Endothelial cell of umbilical vein (primary cell): ENCODE measurements around the gene IZUMO4. TPM values are rescaled to one million over a fixed set of nuclear protein-coding genes. Genes with fewer than 3 reads are reported as not detected.

Experiments
- BruUV-seq: library from RNA; stranded (reverse); fragments of 400-500 nt; replicated peaks from 2 replicates; lab custom pipeline; 2021; lab: Mats Ljungman, UMichigan
- CTCF ChIA-PET: fragments of 300-600, 350-600 bp; sonication (Branson Sonifier 250); formaldehyde crosslinking; loops from one replicate; lab custom pipeline; 2021; ENCODE audit warnings: antibody characterized with exemption, inconsistent platforms; lab: Charles Lee
- POLR2A ChIA-PET: fragments of 300-600, 350-600 bp; sonication (Branson Sonifier 250); formaldehyde crosslinking; loops from one replicate; lab custom pipeline; 2021; ENCODE audit warnings: antibody characterized with exemption, inconsistent platforms; lab: Charles Lee
- DNase-seq: peaks from one replicate; pipeline ENCODE4 v3.0.0-alpha.2; 2011; ENCODE audit warnings: low read depth, low spot score
- FAIRE-seq: peaks from 2 replicates; lab custom pipeline; 2011; peaks lifted over from hg19 to GRCh38; lab: Jason Lieb, UNC
- H2AFZ ChIP-seq: 2 replicates; pipeline ENCODE4 v1.6.0; 2012; ENCODE audit warnings: low read depth, low read length, control low read depth, inconsistent platforms
- H3K27ac ChIP-seq: 2 replicates; pipeline ENCODE4 v1.5.1; 2011; ENCODE audit warnings: low read depth, mild to moderate bottlenecking, control low read depth, low read length, moderate library complexity; ENCODE audit not compliant: insufficient read depth
- H3K27me3 ChIP-seq, 2 experiments: 2 replicates each; pipeline versions ENCODE4 v1.6.0 to v1.6.1; 2011; ENCODE audit warnings: low read length in 2 of 2, mixed read lengths in 1 of 2; ENCODE audit not compliant: control insufficient read depth in 2 of 2, insufficient read depth in 2 of 2
- H3K36me3 ChIP-seq, 2 experiments: 2 replicates in 1 of 2; 3 replicates in 1 of 2; pipeline ENCODE4 v1.5.1; 2011; ENCODE audit warnings: low read length in 2 of 2, mild to moderate bottlenecking in 1 of 2, moderate library complexity in 1 of 2; ENCODE audit not compliant: control insufficient read depth in 2 of 2, insufficient read depth in 2 of 2; ENCODE audit errors: extremely low read depth in 1 of 2
- H3K4me1 ChIP-seq: 3 replicates; pipeline ENCODE4 v1.5.1; 2011; ENCODE audit warnings: mild to moderate bottlenecking, low read length; ENCODE audit not compliant: control insufficient read depth, insufficient read depth; ENCODE audit errors: extremely low read depth
- H3K4me2 ChIP-seq: 2 replicates; pipeline ENCODE4 v1.6.1; 2011; ENCODE audit warnings: low read length, control low read depth, mixed read lengths; ENCODE audit not compliant: insufficient read depth
- H3K4me3 ChIP-seq, 3 experiments: fragments of 200-600 bp in 1 of 3; sonication (generic), shearing (Covaris generic) in 1 of 3; replicated peaks in 1 of 3; 2 replicates each; pipeline ENCODE4 v1.5.1; 2011 to 2016; ENCODE audit warnings: control low read depth in 3 of 3, low read length in 3 of 3, mild to moderate bottlenecking in 2 of 3, inconsistent platforms in 1 of 3, low read depth in 1 of 3, moderate library complexity in 1 of 3; ENCODE audit not compliant: insufficient read depth in 1 of 3
- H3K79me2 ChIP-seq: 2 replicates; pipeline ENCODE4 v1.6.0; 2012; ENCODE audit warnings: low read length, inconsistent platforms; ENCODE audit not compliant: control insufficient read depth, insufficient read depth
- H3K9ac ChIP-seq: replicated peaks from 2 replicates; pipeline ENCODE3; 2011; ENCODE audit warnings: low read length, control low read depth; ENCODE audit not compliant: insufficient read depth; ENCODE audit errors: extremely low read depth
- H3K9me1 ChIP-seq: replicated peaks from 3 replicates; pipeline ENCODE4 v1.6.0; 2011; ENCODE audit warnings: mild to moderate bottlenecking, low read length; ENCODE audit not compliant: control insufficient read depth, insufficient read depth; ENCODE audit errors: extremely low read depth
- H3K9me3 ChIP-seq: replicated peaks from 2 replicates; pipeline ENCODE4 v1.5.1; 2012; ENCODE audit warnings: low read length, inconsistent platforms; ENCODE audit not compliant: control insufficient read depth, insufficient read depth
- H4K20me1 ChIP-seq: replicated peaks from 2 replicates; pipeline ENCODE3; 2011; ENCODE audit warnings: mild to moderate bottlenecking, low read length; ENCODE audit not compliant: control insufficient read depth, insufficient read depth; ENCODE audit errors: extremely low read depth
- CTCF ChIP-seq, 2 donors: IDR thresholded peaks; 1 replicate in 1 of 2; 2 replicates in 1 of 2; pipeline ENCODE4 v1.5.1; 2011; ENCODE audit warnings: low read length in 2 of 2, mild to moderate bottlenecking in 2 of 2, moderate library complexity in 2 of 2, control low read depth in 1 of 2, inconsistent platforms in 1 of 2, low read depth in 1 of 2; ENCODE audit not compliant: insufficient read depth in 1 of 2; ENCODE audit errors: extremely low read depth in 1 of 2
- EZH2 ChIP-seq: IDR thresholded peaks from 2 replicates; pipeline ENCODE4 v1.6.1; 2012; ENCODE audit warnings: borderline replicate concordance, low read depth, mild to moderate bottlenecking, moderate library complexity, low read length, inconsistent platforms; ENCODE audit not compliant: severe bottlenecking
- FOS ChIP-seq: IDR thresholded peaks from 2 replicates; pipeline ENCODE4 v1.6.1; 2011; ENCODE audit warnings: mild to moderate bottlenecking, low read length, moderate library complexity, borderline replicate concordance; ENCODE audit not compliant: insufficient read depth
- GATA2 ChIP-seq: IDR thresholded peaks from 2 replicates; pipeline ENCODE4 v1.7.0; 2011; ENCODE audit warnings: low read depth, mild to moderate bottlenecking, moderate library complexity, mixed read lengths, low read length; ENCODE audit not compliant: insufficient read length, insufficient read depth
- JUN ChIP-seq: IDR thresholded peaks from 2 replicates; pipeline ENCODE4 v1.6.1; 2011; ENCODE audit warnings: borderline replicate concordance, low read depth; ENCODE audit not compliant: insufficient read length, insufficient read depth
- MAX ChIP-seq: IDR thresholded peaks from 2 replicates; pipeline ENCODE4 v1.6.1; 2011; ENCODE audit not compliant: insufficient read depth, insufficient read length
- MYC ChIP-seq: IDR thresholded peaks from one replicate; pipeline ENCODE4 v1.6.1; 2011; ENCODE audit warnings: mild to moderate bottlenecking, low read depth, low read length
- POLR2A ChIP-seq: IDR thresholded peaks from 2 replicates; pipeline ENCODE4 v1.6.1; 2012; ENCODE audit warnings: low read depth, mild to moderate bottlenecking, control low read depth, low read length
- POLR2AphosphoS5 ChIP-seq: IDR thresholded peaks from 2 replicates; pipeline ENCODE4 v1.6.1; 2012; ENCODE audit warnings: low read depth, mild to moderate bottlenecking, control low read depth, low read length, moderate library complexity; ENCODE audit not compliant: insufficient read depth
- dilution Hi-C: fragments of 300-500 bp; cut with MboI; formaldehyde crosslinking; loops from one replicate; pipeline ENCODE4 v1.15.0; 2019; ENCODE audit warnings: low sequenced_read_pairs; ENCODE audit not compliant: extremely low pct_ligation_motif_present
- intact Hi-C: fragments of 100-400 bp; cut with micrococcal nuclease; formaldehyde crosslinking; loops from one replicate; pipeline ENCODE4 v1.10.0; 2022
- polyA plus RNA-seq, 4 experiments: library from polyadenylated mRNA; depleted of rRNA in 3 of 4; stranded (reverse) in 3 of 4; unstranded in 1 of 4; fragments of >200 nt; gene quantifications; 2 replicates each; pipeline versions ENCODE4 v1.2.1 to v1.2.3, GENCODE V29; 2011 to 2012; ENCODE audit warnings: missing spikeins in 1 of 4
- total RNA-seq: library from RNA; stranded (reverse); gene quantifications from 2 replicates; pipeline ENCODE4 v1.2.3, GENCODE V29; 2021

Gene IZUMO4
- total and polyA plus RNA-seq, 2 donors (not counting 3 experiments of a cell fraction or from before 2014, with no cell fraction given), result 1.1 to 2.0 TPM

DNA sequence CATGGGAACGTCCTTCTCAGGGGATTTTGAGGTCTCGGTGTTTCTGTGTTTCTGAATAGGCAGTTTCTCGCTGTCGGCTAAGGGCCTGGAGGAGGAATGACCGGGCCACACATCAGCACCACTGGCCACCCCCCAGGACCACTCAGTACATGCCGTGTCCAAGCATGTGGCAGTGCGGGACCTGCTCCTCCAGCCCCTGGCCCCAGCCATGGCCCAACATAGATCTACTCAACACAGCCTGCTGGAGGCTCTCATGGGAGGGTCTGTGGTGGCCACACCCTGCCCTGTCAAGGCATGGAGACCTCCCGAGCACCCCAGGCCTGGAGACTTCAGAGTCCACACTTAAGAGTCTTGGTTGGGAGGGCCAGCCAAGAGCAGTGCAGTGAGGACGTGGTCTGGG lies 17.5 kb downstream of the IZUMO4 start:
- Histone ChIP-seq H3K9me1 (no peaks in the 10 kb centered on the region), H3K36me3 (peaks cover 28 to 89% of the 10 kb centered on the region in 2 experiments), H3K4me2 (no peak overlapping the region), H3K9ac (no peak overlapping the region), H3K79me2 (no peaks in the 10 kb centered on the region), H3K27me3 (no peaks in the 10 kb centered on the region), H3K9me3 (no peaks in the 10 kb centered on the region), H3K4me1 (no peaks in the 10 kb centered on the region), H2AFZ (no peak overlapping the region), H4K20me1 (no peaks in the 10 kb centered on the region), H3K4me3 (no peak overlapping the region), H3K27ac (no peak overlapping the region)
- BruUV-seq, result no TSS peak
- FAIRE-seq (no peak), DNase-seq (no peak)
- ChIA-PET CTCF (interaction anchor here (0.8 kb wide), 1 partner anchor 11 kb away, joined by 3 read pairs; no protein-coding TSS in a partner anchor), POLR2A (no interaction called here)
- TF ChIP-seq POLR2AphosphoS5, result no peak
- no peak for TF ChIP-seq JUN
- no peak for TF ChIP-seq GATA2
- TF ChIP-seq MYC, result no peak
- TF ChIP-seq EZH2, result no peak
- TF ChIP-seq MAX, result no peak
- no peak for TF ChIP-seq POLR2A
- no peak for TF ChIP-seq FOS
- no peak for TF ChIP-seq CTCF (IDR thresholded peaks at IDR 0.05; ENCODE audit: extremely low read depth in 1 of 2, insufficient read depth in 1 of 2, low read depth in 1 of 2, low read length in 2 of 2)
- dilution Hi-C loops, result no loop called here
- intact Hi-C loops, result no loop called here
